Breast epithelium (tissue), 4 donors: ENCODE results near the gene IRGQ. TPM values are rescaled to one million over a fixed set of nuclear protein-coding genes. Genes with fewer than 3 reads are reported as not detected.

Experiments used
- DNase-seq, 2 donors: peaks; one replicate each; pipeline ENCODE4 v3.0.0-alpha.2; 2019; ENCODE audit warnings: low spot score in 2 of 2
- H3K27ac ChIP-seq, 2 donors: fragments of 200-600 bp; sonication (generic) in 1 of 2; one replicate each; pipeline ENCODE4 v1.5.1; 2016 to 2019; ENCODE audit warnings: mild to moderate bottlenecking in 1 of 2
- H3K27me3 ChIP-seq, 2 donors: fragments of 200-600 bp; sonication (generic) in 1 of 2; one replicate each; pipeline versions ENCODE4 v1.5.1 to v1.6.0; 2017 to 2019; ENCODE audit warnings: control low read depth in 1 of 2, mild to moderate bottlenecking in 1 of 2
- H3K36me3 ChIP-seq: fragments of 200-600 bp; one replicate; pipeline ENCODE4 v1.5.1; 2019
- H3K4me1 ChIP-seq, 2 donors: fragments of 200-600 bp; sonication (generic); one replicate each; pipeline ENCODE4 v1.5.1; 2016 to 2019; ENCODE audit warnings: control low read depth in 1 of 2
- H3K4me3 ChIP-seq, 3 donors: fragments of 200-600 bp; sonication (generic); 1 replicate in 2 of 3; 2 replicates in 1 of 3; pipeline ENCODE4 v1.5.1; 2016 to 2019; ENCODE audit warnings: mild to moderate bottlenecking in 3 of 3, moderate library complexity in 2 of 3
- H3K9me3 ChIP-seq, 2 donors: fragments of 200-600 bp; sonication (generic) in 1 of 2; one replicate each; pipeline ENCODE4 v1.5.1; 2016 to 2019; ENCODE audit warnings: control low read depth in 1 of 2
- CTCF ChIP-seq, 3 donors: fragments of 450-650 bp; IDR thresholded peaks; one replicate each; pipeline ENCODE4 v1.5.1; 2016 to 2017; ENCODE audit warnings: antibody characterized with exemption in 3 of 3, mild to moderate bottlenecking in 3 of 3, moderate library complexity in 3 of 3
- POLR2A ChIP-seq: fragments of 450-650 bp; IDR thresholded peaks from one replicate; pipeline ENCODE4 v1.6.1; 2016; ENCODE audit warnings: antibody characterized with exemption, mild to moderate bottlenecking, moderate library complexity
- POLR2AphosphoS5 ChIP-seq, 3 donors: sonication (generic); formaldehyde crosslinking; IDR thresholded peaks; one replicate each; pipeline ENCODE4 v1.6.1; 2017; ENCODE audit warnings: antibody characterized with exemption in 3 of 3
- intact Hi-C: fragments of 100-400 bp; cut with DNase I; formaldehyde crosslinking; loops from one replicate; pipeline ENCODE4 v1.15.1; 2023; ENCODE audit warnings: low total_unique reads
- total RNA-seq, 3 donors: library from RNA; depleted of rRNA; stranded (reverse); fragments of >200 nt; gene quantifications; one replicate each; pipeline ENCODE4 v1.1.0, GENCODE V29; 2016

The IRGQ gene
- total RNA-seq, 3 donors from 2014 or later = 14.9 to 17.4 (median 16.1) TPM

- intact Hi-C loops = no loop called here
- H3K9me3 ChIP-seq = no peaks in the 10 kb centered on the region
- no peaks in the 10 kb centered on the region for H3K36me3 ChIP-seq
- TF ChIP-seq POLR2AphosphoS5 (IDR thresholded peaks at IDR 0.05) (no peak), CTCF (IDR thresholded peaks at IDR 0.05) (no peak), POLR2A (no peak)
- no peak for DNase-seq
- H3K4me3 ChIP-seq = peak overlapping the region; percentile 46 to 71 (median 55)
- no peaks in the 10 kb centered on the region for H3K4me1 ChIP-seq
- peak overlapping the region; percentile 73 to 90 for H3K27ac ChIP-seq
- no peaks in the 10 kb centered on the region for H3K27me3 ChIP-seq
These were observed 14.5 kb downstream of the IRGQ start for GRCh38 chr19:43581467-43581866.

GRCh38 chr19:43578787-43579186 is 17.1 kb downstream of the IRGQ start:
- Histone ChIP-seq H3K4me3 (no peak overlapping the region), H3K36me3 (no peaks in the 10 kb centered on the region), H3K9me3 (no peaks in the 10 kb centered on the region), H3K4me1 (peaks cover 0 to 7% of the 10 kb centered on the region in 2 donors), H3K27ac (no peak overlapping the region), H3K27me3 (no peaks in the 10 kb centered on the region)
- intact Hi-C loops = no loop called here
- DNase-seq = no peak
- no peak for TF ChIP-seq POLR2A
- no peak for TF ChIP-seq CTCF (IDR thresholded peaks at IDR 0.05)
- no peak for TF ChIP-seq POLR2AphosphoS5 (IDR thresholded peaks at IDR 0.05)

GRCh38 chr19:43575955-43576878 is 19.7 kb downstream of the IRGQ start:
- intact Hi-C loops = no loop called here
- H3K27ac ChIP-seq = peak overlapping the region; percentile 73 to 91
- H3K4me3 ChIP-seq = peak overlapping the region; percentile 69 to 87 (median 69)

GRCh38 chr19:43575156-43575950 is 20.6 kb downstream of the IRGQ start, which contains the start of the genes PINLYP and XRCC1:
Gene PINLYP (plus strand): TSS chr19:43575801. CDS start chr19:43577192, 1,391 bp downstream.
Gene XRCC1 (minus strand): TSS chr19:43575527. CDS start chr19:43575458, 69 bp downstream.
- TF ChIP-seq POLR2A (peak; percentile 40), POLR2AphosphoS5 (IDR thresholded peaks at IDR 0.05) (peak; percentile 60 to 79 (median 76)), CTCF (IDR thresholded peaks at IDR 0.05) (no peak)
- H3K4me1 ChIP-seq = peaks cover 0 to 7% of the 10 kb centered on the region in 2 donors
- intact Hi-C loops = no loop called here
- no peaks in the 10 kb centered on the region for H3K36me3 ChIP-seq
- peak within 1 kb of the TSS; percentile 69 to 87 (median 69) for H3K4me3 ChIP-seq
- no peaks in the 10 kb centered on the region for H3K9me3 ChIP-seq
- DNase-seq = peak; percentile 97 to 98
- no peaks in the 10 kb centered on the region for H3K27me3 ChIP-seq
- H3K27ac ChIP-seq = peak within 1 kb of the TSS; percentile 73 to 91

More at GRCh38 chr19:43575955-43576878, 19.7 kb downstream of the IRGQ start:
- H3K27me3 ChIP-seq = no peaks in the 10 kb centered on the region
- TF ChIP-seq CTCF (IDR thresholded peaks at IDR 0.05) (no peak), POLR2A (no peak), POLR2AphosphoS5 (IDR thresholded peaks at IDR 0.05) (no peak)
- peaks cover 0 to 7% of the 10 kb centered on the region in 2 donors for H3K4me1 ChIP-seq
- no peaks in the 10 kb centered on the region for H3K9me3 ChIP-seq
- no peak for DNase-seq
- H3K36me3 ChIP-seq = no peaks in the 10 kb centered on the region
